ENCODE measurements around the gene CES5A.
"Not testable (repeated sequence)": the region's sequence is repeated elsewhere in the genome, so short reads cannot be mapped to it uniquely, and the experiment has no call there.

GRCh38 chr16:55813730-55814129, 61.4 kb downstream of the CES5A start:
- not testable (repeated sequence) for TF ChIP-seq CTCF (IDR thresholded peaks at IDR 0.05; ENCODE audit: insufficient read depth, low read length, poor library complexity, severe bottlenecking); EZH2phosphoT487 (conservative IDR thresholded peaks at IDR 0.05; ENCODE audit: low read length)
